Fibroblast of skin of abdomen (primary cell): Measurements from ENCODE around the gene CT55. TPM values are rescaled to one million over a fixed set of nuclear protein-coding genes. Genes with fewer than 3 reads are reported as not detected.
"Not testable (repeated sequence)": the region's sequence is repeated elsewhere in the genome, so short reads cannot be mapped to it uniquely, and the experiment has no call there.

Experiments
- DNase-seq: peaks from one replicate; pipeline ENCODE4 v3.0.0-alpha.2; 2013
- polyA plus RNA-seq, 2 experiments: library from polyadenylated mRNA; unstranded; fragments of 120-200 nt; gene quantifications; one replicate each; pipeline ENCODE4 v1.2.1, GENCODE V29; 2013; ENCODE audit not compliant: insufficient read length in 2 of 2

The CT55 gene
- polyA plus RNA-seq (2013, experiment 1 of 2; ENCODE audit: insufficient read length) = not detected
- not detected for polyA plus RNA-seq (2013, experiment 2 of 2; ENCODE audit: insufficient read length)

GRCh38 chrX:135170877-135171519 lies at the start of gene CT55:
Gene CT55, minus strand, starts transcription at chrX:135171398. Its CDS starts 227 bp downstream, at chrX:135171171.
- no peak for DNase-seq

GRCh38 chrX:135213200-135213844 lies 42.1 kb upstream of the CT55 start:
- DNase-seq = no peak

GRCh38 chrX:135206427-135206826 lies 35.2 kb upstream of the CT55 start:
- DNase-seq = not testable (repeated sequence)

- DNase-seq = no peak
Measured at GRCh38 chrX:135200297-135200696, 29.1 kb upstream of the CT55 start.

- no peak for DNase-seq
Measured at GRCh38 chrX:135194684-135195083, 23.5 kb upstream of the CT55 start.

- no peak for DNase-seq
Measured at GRCh38 chrX:135193740-135194139, 22.5 kb upstream of the CT55 start.

- no peak for DNase-seq
Measured at GRCh38 chrX:135191838-135192237, 20.6 kb upstream of the CT55 start.

GRCh38 chrX:135185795-135186443 lies 14.7 kb upstream of the CT55 start:
- DNase-seq = peak; percentile 14

- no peak for DNase-seq
Measured at GRCh38 chrX:135178636-135179035, 7.4 kb upstream of the CT55 start.

GRCh38 chrX:135170468-135170867 lies 730 bp downstream of the CT55 start:
- no peak for DNase-seq

- DNase-seq = not testable (repeated sequence)
Measured at GRCh38 chrX:135169534-135169933, 1.7 kb downstream of the CT55 start.

- DNase-seq = no peak
Measured at GRCh38 chrX:135168486-135168885, 2.7 kb downstream of the CT55 start.

- not testable (repeated sequence) for DNase-seq
Measured at GRCh38 chrX:135154688-135155087, 16.5 kb downstream of the CT55 start.

GRCh38 chrX:135126145-135126544 lies 45.1 kb downstream of the CT55 start:
- not testable (repeated sequence) for DNase-seq

GRCh38 chrX:135120056-135120576 lies 51.1 kb downstream of the CT55 start, which contains the start of gene ETDB:
Gene ETDB, minus strand, starts transcription at chrX:135120526. Its CDS starts 1,265 bp downstream, at chrX:135119261.
- DNase-seq = not testable (repeated sequence)

- DNase-seq = not testable (repeated sequence)
Measured at GRCh38 chrX:135116064-135116463, 55.1 kb downstream of the CT55 start.

GRCh38 chrX:135114392-135114791 lies 56.8 kb downstream of the CT55 start:
- DNase-seq = no peak

GRCh38 chrX:135112743-135113142 lies 58.5 kb downstream of the CT55 start:
- DNase-seq = no peak

- peak; percentile 4 for DNase-seq
Measured at GRCh38 chrX:135112096-135112729, 59.0 kb downstream of the CT55 start.

GRCh38 chrX:135109554-135109953 lies 61.6 kb downstream of the CT55 start:
- no peak for DNase-seq
